GM13976 (cell line): Measurements from ENCODE around the gene ENPP6.

Experiments used
- DNase-seq: peaks from one replicate; pipeline ENCODE4 v3.0.0; 2012; ENCODE audit warnings: low spot score
- CTCF ChIP-seq: IDR thresholded peaks from 2 replicates; pipeline ENCODE4 v1.5.1; 2012; ENCODE audit warnings: borderline replicate concordance, mild to moderate bottlenecking; ENCODE audit not compliant: insufficient read depth; ENCODE audit errors: extremely low read depth, missing control alignments, control extremely low read depth
- in situ Hi-C: fragments of 300-500 bp; cut with MboI; formaldehyde crosslinking; loops from one replicate; pipeline ENCODE4 v1.12.0; 2022; ENCODE audit warnings: low sequenced_read_pairs, mixed read lengths, inconsistent platforms; ENCODE audit not compliant: unreplicated experiment

Gene ENPP6

DNA sequence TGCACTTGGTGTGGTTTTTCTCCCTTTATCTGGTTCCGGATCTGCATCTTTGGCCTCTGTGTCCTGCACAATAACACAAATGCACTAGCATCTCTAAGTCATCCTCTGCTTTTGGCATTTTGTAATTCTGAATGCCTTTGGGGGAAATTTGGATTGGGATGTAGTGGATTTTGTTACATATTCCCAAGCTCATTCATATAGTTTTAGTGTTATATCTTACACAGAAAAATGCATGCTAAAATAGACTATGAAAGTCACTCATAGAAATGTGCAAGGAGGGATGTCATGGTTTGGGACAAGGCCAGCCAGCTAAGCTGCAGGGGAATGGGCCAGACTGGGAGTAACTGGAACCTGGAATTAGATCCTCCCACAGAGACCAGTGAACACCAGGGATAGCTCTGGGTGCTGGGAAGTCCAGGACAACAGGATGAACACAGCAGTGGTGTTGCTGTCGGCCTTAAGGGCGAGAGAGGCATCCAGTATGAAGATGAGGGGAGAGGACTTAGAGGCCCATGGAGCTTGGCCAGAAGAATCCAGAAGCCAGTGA is 20.1 kb downstream of the ENPP6 start:
- no peak for TF ChIP-seq CTCF
- DNase-seq, result no peak
- in situ Hi-C loops, result no loop called here

- TF ChIP-seq CTCF, result no peak
- DNase-seq, result no peak
- in situ Hi-C loops, result no loop called here
Measured at GRCh38 chr4:184196730-184197385, 20.8 kb downstream of the ENPP6 start.

- in situ Hi-C loops, result no loop called here
- TF ChIP-seq CTCF, result no peak
- DNase-seq, result no peak
Measured at GRCh38 chr4:184193556-184194525, 23.8 kb downstream of the ENPP6 start.

DNA sequence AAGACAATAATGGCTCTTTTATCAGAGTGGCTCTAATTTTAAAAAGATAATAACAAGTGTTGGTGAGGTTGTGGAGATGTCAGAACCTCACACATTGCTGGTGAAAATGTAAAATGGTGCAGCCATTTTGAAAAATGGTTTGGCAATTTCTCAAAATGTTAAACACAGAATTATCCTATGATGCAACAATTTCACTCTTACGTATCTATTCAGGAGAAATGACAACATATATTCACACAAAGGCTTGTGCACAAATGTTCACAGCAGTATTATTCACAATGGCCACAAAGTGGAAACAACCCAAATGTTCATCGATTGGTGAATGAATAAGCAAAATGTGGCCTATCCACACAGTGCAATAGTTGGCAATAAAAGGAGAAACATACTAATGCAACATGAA is 24.7 kb downstream of the ENPP6 start:
- no peak for DNase-seq
- no peak for TF ChIP-seq CTCF
- in situ Hi-C loops, result no loop called here

DNA sequence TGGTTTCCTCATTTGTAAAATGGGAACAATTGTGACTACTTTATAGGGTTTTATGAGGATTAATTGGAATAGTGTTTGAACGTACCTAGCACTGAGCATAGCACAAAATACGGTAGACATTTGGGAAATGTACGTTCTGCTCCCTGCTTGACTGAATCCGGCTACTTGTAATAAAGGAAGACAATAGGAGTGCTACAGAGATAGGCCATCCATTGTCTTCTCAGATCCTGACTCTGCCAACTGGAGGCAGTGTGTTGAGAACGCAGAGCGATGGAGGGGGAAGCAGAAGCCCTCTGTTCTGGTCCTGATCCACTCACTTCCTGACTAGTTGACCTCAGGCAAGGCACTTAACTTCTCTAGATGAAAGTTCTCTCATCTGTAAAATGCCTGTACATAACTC is 26.4 kb downstream of the ENPP6 start:
- DNase-seq, result no peak
- in situ Hi-C loops, result no loop called here
- no peak for TF ChIP-seq CTCF

GRCh38 chr4:184190711-184191110 is 27.0 kb downstream of the ENPP6 start:
- TF ChIP-seq CTCF, result no peak
- no peak for DNase-seq
- in situ Hi-C loops, result no loop called here
